Liver (tissue), 9 donors: ENCODE data around the gene WASF2. TPM values are rescaled to one million over a fixed set of nuclear protein-coding genes. Genes with fewer than 3 reads are reported as not detected.

Experiments used
- DNase-seq: peaks from one replicate; pipeline ENCODE4 v3.0.0-alpha.2; 2017; ENCODE audit warnings: low spot score
- H3K27ac ChIP-seq, 2 donors: one replicate each; pipeline ENCODE4 v1.7.0; 2013; ENCODE audit warnings: inconsistent platforms in 2 of 2, low read length in 2 of 2, control low read depth in 1 of 2, low read depth in 1 of 2, mild to moderate bottlenecking in 1 of 2
- H3K27me3 ChIP-seq, 4 donors: one replicate each; pipeline versions ENCODE4 v1.6.1 to v1.7.0; 2013; ENCODE audit warnings: low read length in 3 of 4, inconsistent platforms in 1 of 4, mild to moderate bottlenecking in 1 of 4, moderate library complexity in 1 of 4; ENCODE audit not compliant: control insufficient read depth in 4 of 4, insufficient read depth in 4 of 4
- H3K36me3 ChIP-seq, 4 donors: one replicate each; pipeline versions ENCODE4 v1.6.1 to v1.7.0; 2013; ENCODE audit warnings: low read length in 3 of 4, mild to moderate bottlenecking in 3 of 4, low read depth in 1 of 4, moderate library complexity in 1 of 4; ENCODE audit not compliant: control insufficient read depth in 4 of 4, insufficient read depth in 3 of 4
- H3K4me1 ChIP-seq, 4 donors: one replicate each; pipeline versions ENCODE4 v1.6.1 to v1.7.0; 2013; ENCODE audit warnings: low read length in 3 of 4, mild to moderate bottlenecking in 3 of 4, moderate library complexity in 1 of 4; ENCODE audit not compliant: control insufficient read depth in 4 of 4, insufficient read depth in 4 of 4
- H3K4me3 ChIP-seq, 3 donors: one replicate each; pipeline versions ENCODE4 v1.6.1 to v1.7.0; 2013; ENCODE audit warnings: low read length in 3 of 3, control low read depth in 1 of 3, low read depth in 1 of 3, mild to moderate bottlenecking in 1 of 3
- H3K9ac ChIP-seq, 2 donors: one replicate each; pipeline ENCODE4 v1.7.0; 2013; ENCODE audit warnings: low read length in 2 of 2, mild to moderate bottlenecking in 2 of 2, moderate library complexity in 2 of 2, control low read depth in 1 of 2, low read depth in 1 of 2
- H3K9me3 ChIP-seq, 4 donors: one replicate each; pipeline versions ENCODE4 v1.6.1 to v1.7.0; 2013; ENCODE audit warnings: low read length in 3 of 4; ENCODE audit not compliant: control insufficient read depth in 4 of 4
- FOXA1 ChIP-seq: IDR thresholded peaks from 2 replicates; pipeline ENCODE4 v1.6.1; 2016; ENCODE audit warnings: antibody characterized with exemption
- GABPA ChIP-seq, 2 donors: IDR thresholded peaks in 1 of 2; conservative IDR thresholded peaks in 1 of 2; 2 replicates each; pipeline ENCODE4 v1.6.1; 2016; ENCODE audit warnings: antibody characterized with exemption in 2 of 2, mild to moderate bottlenecking in 1 of 2, moderate library complexity in 1 of 2
- JUND ChIP-seq, 2 donors: IDR thresholded peaks; 2 replicates each; pipeline ENCODE4 v1.6.1; 2016; ENCODE audit warnings: antibody characterized with exemption in 2 of 2
- MAX ChIP-seq: IDR thresholded peaks from 2 replicates; pipeline ENCODE4 v1.6.1; 2016; ENCODE audit warnings: antibody characterized with exemption
- NR2F2 ChIP-seq: IDR thresholded peaks from 2 replicates; pipeline ENCODE4 v1.6.1; 2016; ENCODE audit warnings: antibody characterized with exemption
- RAD21 ChIP-seq, 2 donors: IDR thresholded peaks; 2 replicates each; pipeline ENCODE4 v1.6.1; 2016; ENCODE audit warnings: antibody characterized with exemption in 2 of 2, mild to moderate bottlenecking in 2 of 2
- REST ChIP-seq: IDR thresholded peaks from 2 replicates; pipeline ENCODE4 v1.6.1; 2016; ENCODE audit warnings: antibody characterized with exemption, mild to moderate bottlenecking
- RXRA ChIP-seq, 2 donors: IDR thresholded peaks; 2 replicates each; pipeline ENCODE4 v1.6.1; 2017 to 2018; ENCODE audit warnings: antibody characterized with exemption in 2 of 2, mild to moderate bottlenecking in 1 of 2
- SP1 ChIP-seq: IDR thresholded peaks from 2 replicates; pipeline ENCODE4 v1.6.1; 2018; ENCODE audit warnings: antibody characterized with exemption, mild to moderate bottlenecking
- TAF1 ChIP-seq: conservative IDR thresholded peaks from 2 replicates; pipeline ENCODE4 v1.6.1; 2016; ENCODE audit warnings: antibody characterized with exemption, mild to moderate bottlenecking
- YY1 ChIP-seq: IDR thresholded peaks from 2 replicates; pipeline ENCODE4 v1.6.1; 2016; ENCODE audit warnings: antibody characterized with exemption, mild to moderate bottlenecking
- WGBS: extraction: QIAGEN DNeasy Blood & Tissue Kit; methylation state at CpG from one replicate; pipeline ENCODE4 v1.1.7; 2013; 5-methylcytosine and 5-hydroxymethylcytosine counted together
- polyA plus RNA-seq, 2 donors: library from polyadenylated mRNA; stranded (reverse) in 1 of 2; unstranded in 1 of 2; fragments of 200-250 nt in 1 of 2; fragments of >200 nt in 1 of 2; fragmentation: Nextera tagmentation in 1 of 2; extraction: Ambion mirVana in 1 of 2; gene quantifications; one replicate each; pipeline versions ENCODE4 v1.2.1 to v1.2.3, GENCODE V29; 2013 to 2015
- total RNA-seq, 2 donors: library from RNA; depleted of rRNA; stranded (reverse); fragments of >200 nt; gene quantifications; one replicate each; pipeline ENCODE4 v1.2.3, GENCODE V29; 2014
- TF ChIP-seq, protein P1 (sequence below): IDR thresholded peaks from 2 replicates; pipeline ENCODE4 v1.6.1; 2016; ENCODE audit warnings: antibody characterized with exemption
- TF ChIP-seq, protein P2 (sequence below): fragments of 150-350 bp; IDR thresholded peaks from 2 replicates; pipeline ENCODE4 v1.5.1; 2017; ENCODE audit warnings: improper control_type of control experiment, low read depth, low read length; ENCODE audit not compliant: missing input control
- TF ChIP-seq, protein P3 (sequence below): IDR thresholded peaks from 2 replicates; pipeline ENCODE4 v1.6.1; 2016; ENCODE audit warnings: antibody characterized with exemption
- donor health status: healthy.
- donor health status: healthy.
- donor health status: healthy.
- donor health status: healthy.
- donor health status: healthy.

The WASF2 gene
- total and polyA plus RNA-seq, 4 donors: 11.6 to 37.7 (median 18.7) TPM

DNA sequence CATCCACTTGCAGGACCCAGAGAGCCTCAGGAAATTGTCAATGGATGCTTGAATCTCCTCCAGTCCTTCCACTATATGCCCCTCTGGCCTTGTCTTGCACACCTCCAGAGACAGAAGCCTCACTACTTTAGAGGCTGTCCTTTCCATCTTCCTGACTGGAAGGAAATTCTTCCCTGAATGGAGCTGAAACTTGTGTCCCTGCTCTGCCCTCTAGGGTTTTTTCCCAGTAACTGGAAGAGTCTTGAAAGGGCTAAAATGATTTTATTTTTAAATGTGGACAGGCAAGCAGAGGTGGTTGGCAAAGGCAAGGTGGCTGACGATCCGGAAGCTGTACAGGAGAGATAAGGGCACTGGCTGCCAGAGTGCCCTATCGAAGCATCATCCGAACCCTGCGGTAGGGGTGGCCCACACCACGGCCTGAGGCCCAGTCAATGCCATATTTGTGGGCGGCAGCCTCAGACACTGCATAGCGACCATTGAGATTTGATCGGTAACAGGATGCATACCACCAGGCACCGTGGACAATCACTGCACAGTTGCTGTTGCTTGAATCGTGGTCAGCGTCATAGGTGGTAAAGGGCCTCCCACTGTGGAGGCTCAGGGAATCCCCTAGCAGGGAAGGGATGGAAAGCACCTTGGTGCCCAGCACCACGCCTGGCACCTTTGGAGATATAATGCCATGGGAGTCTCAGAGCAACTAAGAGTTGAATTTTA lies 120.9 kb downstream of the WASF2 start:
- no peaks in the 10 kb centered on the region for H3K36me3 ChIP-seq
- no peaks in the 10 kb centered on the region for H3K9me3 ChIP-seq
- H3K9ac ChIP-seq: no peak overlapping the region
- DNase-seq: no peak
- no peak overlapping the region for H3K4me3 ChIP-seq
- 67% methylated on average over 13 of the region's 13 CpGs for WGBS
- TF ChIP-seq, protein P1, sequence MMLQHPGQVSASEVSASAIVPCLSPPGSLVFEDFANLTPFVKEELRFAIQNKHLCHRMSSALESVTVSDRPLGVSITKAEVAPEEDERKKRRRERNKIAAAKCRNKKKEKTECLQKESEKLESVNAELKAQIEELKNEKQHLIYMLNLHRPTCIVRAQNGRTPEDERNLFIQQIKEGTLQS: no peak
- no peak for TF ChIP-seq FOXA1
- TF ChIP-seq RAD21 (IDR thresholded peaks at IDR 0.05): no peak
- no peak for TF ChIP-seq SP1
- no peak for TF ChIP-seq YY1
- no peak for TF ChIP-seq MAX
- no peak for TF ChIP-seq NR2F2
- no peak for TF ChIP-seq RXRA (IDR thresholded peaks at IDR 0.05)
- TF ChIP-seq TAF1: no peak
- TF ChIP-seq, protein P2, sequence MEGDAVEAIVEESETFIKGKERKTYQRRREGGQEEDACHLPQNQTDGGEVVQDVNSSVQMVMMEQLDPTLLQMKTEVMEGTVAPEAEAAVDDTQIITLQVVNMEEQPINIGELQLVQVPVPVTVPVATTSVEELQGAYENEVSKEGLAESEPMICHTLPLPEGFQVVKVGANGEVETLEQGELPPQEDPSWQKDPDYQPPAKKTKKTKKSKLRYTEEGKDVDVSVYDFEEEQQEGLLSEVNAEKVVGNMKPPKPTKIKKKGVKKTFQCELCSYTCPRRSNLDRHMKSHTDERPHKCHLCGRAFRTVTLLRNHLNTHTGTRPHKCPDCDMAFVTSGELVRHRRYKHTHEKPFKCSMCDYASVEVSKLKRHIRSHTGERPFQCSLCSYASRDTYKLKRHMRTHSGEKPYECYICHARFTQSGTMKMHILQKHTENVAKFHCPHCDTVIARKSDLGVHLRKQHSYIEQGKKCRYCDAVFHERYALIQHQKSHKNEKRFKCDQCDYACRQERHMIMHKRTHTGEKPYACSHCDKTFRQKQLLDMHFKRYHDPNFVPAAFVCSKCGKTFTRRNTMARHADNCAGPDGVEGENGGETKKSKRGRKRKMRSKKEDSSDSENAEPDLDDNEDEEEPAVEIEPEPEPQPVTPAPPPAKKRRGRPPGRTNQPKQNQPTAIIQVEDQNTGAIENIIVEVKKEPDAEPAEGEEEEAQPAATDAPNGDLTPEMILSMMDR: no peak
- no peak for TF ChIP-seq GABPA (IDR thresholded peaks at IDR 0.05 in 1 of 2, conservative IDR thresholded peaks at IDR 0.05 in 1 of 2)
- TF ChIP-seq, protein P3, sequence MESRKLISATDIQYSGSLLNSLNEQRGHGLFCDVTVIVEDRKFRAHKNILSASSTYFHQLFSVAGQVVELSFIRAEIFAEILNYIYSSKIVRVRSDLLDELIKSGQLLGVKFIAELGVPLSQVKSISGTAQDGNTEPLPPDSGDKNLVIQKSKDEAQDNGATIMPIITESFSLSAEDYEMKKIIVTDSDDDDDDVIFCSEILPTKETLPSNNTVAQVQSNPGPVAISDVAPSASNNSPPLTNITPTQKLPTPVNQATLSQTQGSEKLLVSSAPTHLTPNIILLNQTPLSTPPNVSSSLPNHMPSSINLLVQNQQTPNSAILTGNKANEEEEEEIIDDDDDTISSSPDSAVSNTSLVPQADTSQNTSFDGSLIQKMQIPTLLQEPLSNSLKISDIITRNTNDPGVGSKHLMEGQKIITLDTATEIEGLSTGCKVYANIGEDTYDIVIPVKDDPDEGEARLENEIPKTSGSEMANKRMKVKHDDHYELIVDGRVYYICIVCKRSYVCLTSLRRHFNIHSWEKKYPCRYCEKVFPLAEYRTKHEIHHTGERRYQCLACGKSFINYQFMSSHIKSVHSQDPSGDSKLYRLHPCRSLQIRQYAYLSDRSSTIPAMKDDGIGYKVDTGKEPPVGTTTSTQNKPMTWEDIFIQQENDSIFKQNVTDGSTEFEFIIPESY: no peak
- no peak for TF ChIP-seq REST
- no peak overlapping the region for H3K27ac ChIP-seq
- peaks cover 0 to 34% (median 12%) of the 10 kb centered on the region in 4 donors for H3K4me1 ChIP-seq
- H3K27me3 ChIP-seq: no peaks in the 10 kb centered on the region

DNA sequence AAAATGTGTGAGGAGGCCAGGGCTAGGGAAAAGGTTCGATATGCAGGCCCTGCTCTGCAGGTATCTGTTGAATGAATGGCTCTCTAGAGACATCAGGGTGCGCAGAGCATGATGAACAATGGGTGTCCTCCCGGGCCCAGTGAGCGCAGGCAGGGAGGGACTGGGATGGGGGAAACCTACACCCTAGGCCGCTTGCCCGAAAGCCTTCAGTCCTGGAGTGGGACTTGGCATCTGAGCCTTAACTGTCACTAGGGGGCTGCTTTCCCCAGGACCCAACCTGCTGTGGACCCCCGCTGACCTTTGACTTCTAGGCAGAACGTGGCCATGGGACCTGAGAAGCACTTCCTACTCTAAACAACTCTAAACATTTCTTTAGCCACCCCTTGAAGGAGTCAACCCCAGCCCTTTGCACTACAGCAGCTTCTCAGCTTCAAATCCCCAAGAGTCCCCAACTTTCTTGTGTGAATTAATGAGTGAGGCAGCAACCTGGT lies 122.8 kb downstream of the WASF2 start:
- TF ChIP-seq JUND (IDR thresholded peaks at IDR 0.05): no peak
- peaks cover 0 to 34% (median 12%) of the 10 kb centered on the region in 4 donors for H3K4me1 ChIP-seq
- WGBS: 42% methylated on average over 8 of the region's 8 CpGs
- peak overlapping the region in 1 of 2 donors; percentile 79 for H3K9ac ChIP-seq
- no peak for DNase-seq
- H3K4me3 ChIP-seq: peak overlapping the region; percentile 66 to 80 (median 72)
- no peaks in the 10 kb centered on the region for H3K9me3 ChIP-seq
- no peaks in the 10 kb centered on the region for H3K27me3 ChIP-seq
- H3K36me3 ChIP-seq: no peaks in the 10 kb centered on the region
- H3K27ac ChIP-seq: peak overlapping the region; percentile 37 to 90
